ENCODE data around the gene MLIP.

DNA sequence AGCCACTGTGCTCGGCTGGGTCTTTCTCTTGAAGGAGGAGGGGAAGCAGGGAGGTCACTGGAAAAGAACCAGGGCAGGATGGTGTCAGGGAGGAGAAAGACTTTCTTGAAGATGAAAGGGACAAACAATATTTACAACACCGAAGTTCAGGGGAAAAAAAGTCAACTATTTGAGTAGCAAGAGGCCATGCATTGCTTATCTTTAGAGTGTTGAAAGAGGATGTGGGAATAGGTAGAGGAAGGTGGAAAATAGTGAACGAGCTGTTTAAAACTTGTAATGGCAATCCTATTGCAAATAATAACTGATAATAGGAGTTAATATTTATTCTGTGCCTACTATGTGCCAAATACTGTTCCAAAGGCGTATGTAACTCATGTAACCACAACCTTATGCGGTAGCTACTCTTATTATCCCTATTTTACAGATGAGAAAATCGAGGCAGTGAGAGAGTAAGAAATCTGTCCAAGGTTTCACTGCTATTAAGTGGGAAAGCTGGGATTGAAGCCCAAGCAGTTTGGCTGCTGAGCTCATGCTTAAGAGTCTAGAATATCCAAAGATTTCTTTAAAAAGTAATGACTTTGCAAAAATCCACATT is 12.7 kb upstream of the MLIP start:
- TF ChIP-seq, protein P1, sequence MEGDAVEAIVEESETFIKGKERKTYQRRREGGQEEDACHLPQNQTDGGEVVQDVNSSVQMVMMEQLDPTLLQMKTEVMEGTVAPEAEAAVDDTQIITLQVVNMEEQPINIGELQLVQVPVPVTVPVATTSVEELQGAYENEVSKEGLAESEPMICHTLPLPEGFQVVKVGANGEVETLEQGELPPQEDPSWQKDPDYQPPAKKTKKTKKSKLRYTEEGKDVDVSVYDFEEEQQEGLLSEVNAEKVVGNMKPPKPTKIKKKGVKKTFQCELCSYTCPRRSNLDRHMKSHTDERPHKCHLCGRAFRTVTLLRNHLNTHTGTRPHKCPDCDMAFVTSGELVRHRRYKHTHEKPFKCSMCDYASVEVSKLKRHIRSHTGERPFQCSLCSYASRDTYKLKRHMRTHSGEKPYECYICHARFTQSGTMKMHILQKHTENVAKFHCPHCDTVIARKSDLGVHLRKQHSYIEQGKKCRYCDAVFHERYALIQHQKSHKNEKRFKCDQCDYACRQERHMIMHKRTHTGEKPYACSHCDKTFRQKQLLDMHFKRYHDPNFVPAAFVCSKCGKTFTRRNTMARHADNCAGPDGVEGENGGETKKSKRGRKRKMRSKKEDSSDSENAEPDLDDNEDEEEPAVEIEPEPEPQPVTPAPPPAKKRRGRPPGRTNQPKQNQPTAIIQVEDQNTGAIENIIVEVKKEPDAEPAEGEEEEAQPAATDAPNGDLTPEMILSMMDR (conservative IDR thresholded peaks at IDR 0.05; ENCODE audit: low read depth in 2 of 2), result no peak
- TF ChIP-seq POLR2AphosphoS5 (IDR thresholded peaks at IDR 0.05; ENCODE audit: low read depth) (no peak), EZH2 (IDR thresholded peaks at IDR 0.05; ENCODE audit: low read depth, unreplicated experiment) (no peak), EZH2phosphoT487 (IDR thresholded peaks at IDR 0.05; ENCODE audit: unreplicated experiment) (no peak), ZNF114 (CRISPR knock-in tag; IDR thresholded peaks at IDR 0.05) (no peak), CREB1 (CRISPR knock-in tag; IDR thresholded peaks at IDR 0.05; ENCODE audit: low read depth) (no peak), NANOG (IDR thresholded peaks at IDR 0.05; ENCODE audit: borderline replicate concordance) (no peak), JUNB (IDR thresholded peaks at IDR 0.05; ENCODE audit: unreplicated experiment) (no peak)
- TF ChIP-seq, protein P2, sequence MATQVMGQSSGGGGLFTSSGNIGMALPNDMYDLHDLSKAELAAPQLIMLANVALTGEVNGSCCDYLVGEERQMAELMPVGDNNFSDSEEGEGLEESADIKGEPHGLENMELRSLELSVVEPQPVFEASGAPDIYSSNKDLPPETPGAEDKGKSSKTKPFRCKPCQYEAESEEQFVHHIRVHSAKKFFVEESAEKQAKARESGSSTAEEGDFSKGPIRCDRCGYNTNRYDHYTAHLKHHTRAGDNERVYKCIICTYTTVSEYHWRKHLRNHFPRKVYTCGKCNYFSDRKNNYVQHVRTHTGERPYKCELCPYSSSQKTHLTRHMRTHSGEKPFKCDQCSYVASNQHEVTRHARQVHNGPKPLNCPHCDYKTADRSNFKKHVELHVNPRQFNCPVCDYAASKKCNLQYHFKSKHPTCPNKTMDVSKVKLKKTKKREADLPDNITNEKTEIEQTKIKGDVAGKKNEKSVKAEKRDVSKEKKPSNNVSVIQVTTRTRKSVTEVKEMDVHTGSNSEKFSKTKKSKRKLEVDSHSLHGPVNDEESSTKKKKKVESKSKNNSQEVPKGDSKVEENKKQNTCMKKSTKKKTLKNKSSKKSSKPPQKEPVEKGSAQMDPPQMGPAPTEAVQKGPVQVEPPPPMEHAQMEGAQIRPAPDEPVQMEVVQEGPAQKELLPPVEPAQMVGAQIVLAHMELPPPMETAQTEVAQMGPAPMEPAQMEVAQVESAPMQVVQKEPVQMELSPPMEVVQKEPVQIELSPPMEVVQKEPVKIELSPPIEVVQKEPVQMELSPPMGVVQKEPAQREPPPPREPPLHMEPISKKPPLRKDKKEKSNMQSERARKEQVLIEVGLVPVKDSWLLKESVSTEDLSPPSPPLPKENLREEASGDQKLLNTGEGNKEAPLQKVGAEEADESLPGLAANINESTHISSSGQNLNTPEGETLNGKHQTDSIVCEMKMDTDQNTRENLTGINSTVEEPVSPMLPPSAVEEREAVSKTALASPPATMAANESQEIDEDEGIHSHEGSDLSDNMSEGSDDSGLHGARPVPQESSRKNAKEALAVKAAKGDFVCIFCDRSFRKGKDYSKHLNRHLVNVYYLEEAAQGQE (IDR thresholded peaks at IDR 0.05; ENCODE audit: unreplicated experiment), result no peak
